GM18507 (cell line): ENCODE measurements around the gene DOCK9.
"Not testable (repeated sequence)": the region's sequence is repeated elsewhere in the genome, so short reads cannot be mapped to it uniquely, and the experiment has no call there.

Experiments used
- DNase-seq: peaks from one replicate; pipeline ENCODE4 v3.0.0; 2011; ENCODE audit warnings: low read depth; ENCODE audit not compliant: insufficient read length; ENCODE audit errors: extremely low spot score
- FAIRE-seq: peaks from 2 replicates; lab custom pipeline; 2011; peaks lifted over from hg19 to GRCh38; lab: Jason Lieb, UNC

DOCK9 gene

DNA sequence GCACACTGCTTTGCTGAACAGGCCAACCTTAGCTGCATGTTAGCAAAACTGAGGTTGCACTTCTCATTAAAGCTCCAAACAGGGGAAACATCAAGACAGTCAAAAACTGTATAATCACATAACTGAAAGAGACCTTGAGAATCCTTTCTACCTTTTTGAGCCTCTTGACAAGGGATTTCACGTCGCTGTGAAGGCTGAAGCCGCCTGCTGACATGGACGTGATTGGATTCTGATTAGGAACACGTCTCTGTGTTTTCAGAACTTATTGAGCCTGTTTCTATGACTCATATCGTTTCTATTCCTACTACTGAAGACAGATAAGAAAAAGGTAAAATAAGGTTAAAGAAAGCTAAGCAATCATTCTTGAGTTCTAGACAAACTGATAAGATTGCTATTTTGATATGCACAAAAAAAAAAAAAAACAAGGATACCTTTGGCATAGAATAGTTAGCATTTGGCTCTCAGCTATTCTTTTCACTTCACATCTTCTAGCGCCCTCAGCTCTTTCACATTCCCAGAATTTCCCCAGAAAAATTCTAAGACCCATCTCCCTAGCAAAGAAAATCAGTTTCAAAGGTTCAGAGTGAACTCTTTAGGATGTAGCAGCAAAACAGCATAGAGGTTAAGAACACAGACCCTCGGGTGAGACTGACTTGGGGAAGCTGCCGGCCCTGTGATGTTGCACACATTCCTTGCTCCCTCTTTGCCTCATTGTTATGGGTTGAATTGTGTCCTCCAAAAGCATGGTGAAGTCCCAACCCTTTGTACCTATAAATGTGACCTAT, 81.6 kb downstream of the DOCK9 start:
- no peak for DNase-seq
- no peak for FAIRE-seq

DNA sequence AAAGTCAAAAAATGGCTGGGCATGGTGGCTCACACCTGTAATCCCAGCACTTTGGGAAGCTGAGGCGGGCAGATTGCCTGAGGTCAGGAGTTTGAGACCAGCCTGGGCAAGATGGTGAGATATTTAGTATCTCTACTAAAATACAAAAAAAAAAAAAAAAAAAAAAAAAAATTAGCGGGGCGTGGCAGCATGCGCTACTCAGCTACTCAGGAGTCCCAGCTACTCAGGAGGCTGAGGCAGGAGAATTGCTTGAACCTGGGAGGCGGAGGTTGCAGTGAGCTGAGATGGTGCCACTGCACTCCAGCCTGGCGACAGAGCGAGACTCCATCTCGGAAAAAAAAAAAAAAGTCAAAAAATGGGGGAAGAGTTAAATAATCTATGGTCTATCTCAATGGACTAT, 83.0 kb downstream of the DOCK9 start:
- not testable (repeated sequence) for FAIRE-seq, DNase-seq

DNA sequence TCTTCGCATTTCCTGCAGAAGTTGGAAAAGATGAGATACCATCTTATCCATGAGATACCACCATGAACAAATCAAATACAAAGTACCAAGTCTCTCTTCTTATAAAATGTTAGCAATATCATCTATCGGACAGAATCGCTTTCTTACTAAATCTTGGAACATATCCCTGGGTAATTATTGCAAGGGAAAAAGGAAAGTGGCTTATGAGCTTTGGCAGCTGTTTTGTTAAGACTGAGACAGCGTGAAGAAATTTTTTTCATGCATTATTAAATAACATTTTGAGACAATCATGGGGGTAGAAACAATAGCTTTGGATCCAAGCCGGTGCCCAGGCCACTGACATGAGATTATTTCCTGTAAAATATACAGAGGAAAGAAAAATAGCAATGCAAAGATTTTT, 84.5 kb downstream of the DOCK9 start:
- FAIRE-seq (no peak), DNase-seq (no peak)

DNA sequence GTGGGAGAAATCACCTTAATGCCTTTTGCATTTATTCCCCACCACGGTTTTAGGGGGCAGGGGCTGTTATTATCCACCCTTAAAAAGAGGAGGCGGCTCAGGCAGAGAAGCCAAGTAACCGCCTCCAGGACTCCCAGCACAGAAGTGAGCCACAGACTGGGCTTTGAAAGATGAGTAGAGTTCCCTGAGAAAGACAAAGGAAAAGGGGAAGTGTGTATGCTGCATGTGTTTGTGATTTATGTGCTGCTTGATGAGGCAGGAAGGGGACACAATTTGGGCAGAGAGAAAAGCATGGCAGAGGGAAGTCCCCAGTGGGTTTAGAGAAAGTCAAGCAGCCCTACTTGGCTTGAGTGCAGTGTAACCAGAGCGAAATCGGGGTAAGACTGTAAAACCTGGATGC, 85.0 kb downstream of the DOCK9 start:
- FAIRE-seq = no peak
- no peak for DNase-seq

DNA sequence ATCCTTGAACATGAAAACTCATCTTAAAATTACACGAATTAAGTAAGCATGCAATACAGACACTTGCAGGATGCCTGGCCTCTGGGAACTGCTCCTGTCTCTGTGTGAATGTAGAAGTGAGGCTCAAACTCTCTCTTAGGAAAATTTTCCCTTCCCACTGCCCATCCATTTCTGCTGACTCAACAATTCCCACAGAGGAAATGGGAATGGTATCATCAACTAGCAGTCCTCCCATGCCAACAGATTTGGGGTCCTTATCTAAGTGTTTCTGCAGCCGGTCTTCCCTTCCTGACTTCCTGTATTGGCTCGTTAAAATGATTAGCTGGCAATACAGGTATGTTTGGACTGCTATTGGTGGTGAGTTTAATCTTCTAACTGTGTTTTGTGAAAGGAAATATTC, 85.8 kb downstream of the DOCK9 start:
- no peak for FAIRE-seq

DNA sequence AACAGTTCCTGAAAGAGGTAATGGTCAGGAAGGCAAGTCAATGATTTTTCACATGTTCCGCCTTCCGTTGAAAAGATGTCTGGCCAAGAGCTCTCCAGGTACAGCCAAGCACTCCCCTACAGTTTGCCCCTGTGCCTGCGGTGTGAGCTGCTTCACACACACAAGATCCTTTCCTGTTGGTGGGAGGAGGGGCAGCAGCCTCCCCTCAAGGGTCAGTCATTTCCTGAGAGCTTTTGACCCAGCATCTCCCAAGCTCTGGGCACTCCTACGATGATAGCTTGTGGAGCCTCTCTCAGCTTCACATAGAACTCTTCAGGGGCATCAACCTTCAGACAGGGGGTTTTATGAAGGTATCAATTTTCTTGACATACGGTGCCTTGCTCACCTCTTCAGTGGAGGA, 86.9 kb downstream of the DOCK9 start:
- no peak for FAIRE-seq

More for the DNA sequence above, 85.8 kb downstream of the DOCK9 start:
- DNase-seq = no peak

DNA sequence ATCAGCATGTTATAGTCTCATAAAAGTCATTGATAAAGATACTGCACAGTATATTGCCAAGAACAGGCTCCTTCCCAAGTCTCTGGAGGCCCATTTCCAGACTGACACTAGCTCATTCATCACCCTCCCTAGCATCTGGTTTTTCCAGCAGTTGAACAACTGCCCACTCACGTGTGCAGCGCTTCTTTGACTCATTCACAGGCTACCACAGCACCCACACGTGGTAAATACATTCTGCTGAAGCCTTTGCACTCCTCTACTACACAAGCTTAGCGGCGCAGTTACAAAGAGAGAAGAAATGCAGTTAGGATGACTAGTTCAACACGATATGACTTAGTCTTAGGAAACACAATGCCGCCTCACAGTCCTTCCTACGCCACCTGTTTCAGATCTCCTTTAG, 87.7 kb downstream of the DOCK9 start:
- FAIRE-seq (no peak), DNase-seq (no peak)

More for the DNA sequence above, 86.9 kb downstream of the DOCK9 start:
- DNase-seq = no peak

DNA sequence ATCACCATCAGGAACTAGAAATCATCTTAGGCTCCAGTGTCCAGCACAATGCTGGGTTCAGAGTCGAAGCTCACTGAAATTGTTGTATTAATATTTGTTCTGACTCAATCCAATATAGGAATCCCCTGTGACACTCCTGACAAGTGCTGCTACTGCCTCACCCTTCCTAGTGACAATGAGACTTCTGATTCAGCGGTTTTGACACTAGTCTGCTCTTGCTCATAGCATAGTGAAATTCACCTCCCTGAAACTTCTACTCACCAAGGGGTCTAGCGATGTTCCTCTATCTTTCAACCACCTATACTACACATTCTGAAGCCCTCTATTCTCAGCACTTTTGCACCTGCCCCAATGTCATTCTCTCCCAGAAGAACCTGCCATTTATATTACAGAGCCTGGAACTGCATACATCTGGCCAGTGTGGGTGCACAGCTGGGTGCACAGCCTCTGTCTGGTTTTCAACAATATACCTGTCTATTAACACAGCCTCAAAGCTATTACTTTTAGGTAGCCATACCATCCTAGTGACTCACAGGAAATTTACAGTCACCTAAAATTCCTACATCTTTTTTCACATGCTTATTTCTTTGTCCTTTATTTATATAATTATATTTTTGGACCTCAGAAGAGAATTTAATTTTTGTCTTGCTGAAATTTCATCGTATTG, 88.3 kb downstream of the DOCK9 start:
- no peak for DNase-seq
- no peak for FAIRE-seq

DNA sequence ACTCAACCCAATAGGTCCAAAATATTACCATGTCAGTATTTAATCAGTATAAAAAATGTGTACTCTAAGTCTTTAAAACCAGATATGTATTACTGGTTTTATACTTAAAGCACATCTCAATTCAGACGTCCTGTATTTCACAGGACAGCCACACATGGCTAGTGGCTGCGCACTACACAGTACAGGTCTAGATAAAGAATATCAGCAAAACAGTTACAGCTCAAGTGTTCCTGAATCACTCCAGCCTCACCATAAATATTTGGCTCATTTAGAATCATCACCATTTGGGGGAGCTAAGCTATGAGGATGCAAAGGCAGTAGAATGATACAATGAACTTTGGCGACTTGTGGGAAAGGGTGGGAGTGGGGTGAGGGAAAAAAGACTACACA, 89.0 kb downstream of the DOCK9 start:
- DNase-seq (no peak), FAIRE-seq (no peak)

DNA sequence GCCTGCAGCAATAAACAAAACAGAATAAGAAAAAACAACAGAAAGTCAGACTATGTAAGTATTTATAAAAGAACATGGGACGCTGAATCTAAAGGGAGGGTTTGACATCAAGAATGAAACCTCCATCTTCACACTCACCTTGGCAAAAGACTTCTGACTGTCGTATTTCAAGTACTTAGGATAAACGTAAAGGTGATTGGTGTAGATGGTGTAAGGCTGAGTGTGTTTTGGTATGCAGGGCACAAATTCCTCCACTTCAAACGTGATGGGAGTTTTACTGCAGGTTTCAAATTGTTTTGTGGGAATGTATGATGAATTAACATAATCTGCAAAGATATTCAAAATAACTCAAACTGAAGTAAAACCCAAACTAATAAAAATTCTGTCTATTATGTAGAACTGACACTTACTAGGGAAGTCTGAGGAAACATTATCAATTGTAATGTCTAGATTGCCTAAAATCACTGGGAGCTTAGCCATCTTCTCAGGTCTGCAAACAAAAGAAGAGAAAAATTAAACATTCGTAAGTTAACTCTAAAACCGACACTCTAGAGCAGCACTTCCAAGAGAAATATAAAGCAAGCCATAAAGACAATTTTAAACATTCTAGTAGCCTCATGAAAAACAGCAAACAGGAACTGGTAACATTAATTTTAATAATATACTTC, 89.5 kb downstream of the DOCK9 start:
- FAIRE-seq = no peak
- no peak for DNase-seq

DNA sequence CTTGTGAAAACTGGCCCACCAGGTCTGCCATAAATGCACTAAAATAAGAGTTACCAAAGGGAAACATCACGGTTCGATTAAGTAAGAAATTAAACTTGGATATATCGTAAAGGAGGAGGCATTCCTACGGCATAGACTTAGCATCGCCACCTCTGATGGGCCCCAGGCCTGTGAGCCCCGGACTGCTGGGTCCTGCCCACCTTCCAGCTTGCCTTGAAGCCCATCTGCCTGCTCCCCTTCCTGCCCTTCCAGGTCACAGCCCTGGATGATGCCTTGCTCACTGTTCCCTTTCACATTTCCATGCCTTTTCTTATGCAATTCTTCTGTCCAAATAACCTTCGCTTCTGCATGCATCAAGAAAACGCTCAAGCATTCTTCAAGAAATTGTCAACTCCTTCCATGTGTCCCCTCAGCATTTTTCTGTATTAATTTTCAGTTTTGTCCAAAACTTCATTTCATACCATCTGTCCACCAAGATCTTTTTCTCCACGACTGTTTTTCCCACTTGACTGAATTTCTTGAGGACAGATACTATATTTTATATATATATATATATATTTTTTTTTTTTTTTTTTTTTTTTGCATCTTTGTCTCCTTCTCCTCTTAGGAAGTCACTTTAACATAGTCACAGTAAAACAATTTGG, 91.2 kb downstream of the DOCK9 start:
- FAIRE-seq (no peak), DNase-seq (no peak)

DNA sequence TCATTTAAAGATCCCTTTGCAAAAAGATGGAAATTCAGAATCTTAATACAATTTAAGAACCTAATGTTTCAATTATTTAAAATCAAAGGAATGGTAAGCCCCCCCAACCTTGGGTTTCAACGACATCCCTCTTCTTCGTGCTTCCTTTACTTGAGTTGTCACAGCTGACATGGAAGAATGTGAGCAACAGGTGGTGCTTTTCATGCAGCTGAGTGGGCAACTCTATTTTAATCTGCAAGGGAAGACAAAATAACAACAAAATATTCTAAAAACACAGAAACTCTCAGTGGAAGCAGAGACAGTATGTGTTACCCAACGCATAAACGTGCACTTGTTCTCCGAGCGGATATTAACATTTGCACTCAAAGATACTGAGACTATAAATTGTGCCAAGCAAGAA, 92.3 kb downstream of the DOCK9 start:
- DNase-seq (no peak), FAIRE-seq (no peak)

DNA sequence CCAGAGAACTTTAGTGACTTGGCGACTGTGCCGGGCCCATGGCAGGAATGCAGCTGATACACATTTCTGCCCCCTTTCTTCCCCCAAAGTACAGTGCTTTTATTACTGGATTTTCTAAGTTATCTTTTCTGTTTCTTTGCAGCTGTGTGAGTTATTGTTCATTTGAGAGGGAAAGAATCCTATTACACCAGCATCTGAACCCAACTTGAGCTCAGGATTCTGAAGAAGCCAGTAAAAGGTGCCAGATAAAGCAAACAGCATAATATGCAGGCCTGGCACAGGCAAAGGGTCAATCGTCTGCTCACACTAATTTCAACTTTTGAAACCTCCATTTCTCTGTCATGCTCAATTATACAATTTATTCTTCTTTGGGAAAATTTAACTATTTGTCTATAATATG, 93.9 kb downstream of the DOCK9 start:
- FAIRE-seq = no peak
- no peak for DNase-seq

DNA sequence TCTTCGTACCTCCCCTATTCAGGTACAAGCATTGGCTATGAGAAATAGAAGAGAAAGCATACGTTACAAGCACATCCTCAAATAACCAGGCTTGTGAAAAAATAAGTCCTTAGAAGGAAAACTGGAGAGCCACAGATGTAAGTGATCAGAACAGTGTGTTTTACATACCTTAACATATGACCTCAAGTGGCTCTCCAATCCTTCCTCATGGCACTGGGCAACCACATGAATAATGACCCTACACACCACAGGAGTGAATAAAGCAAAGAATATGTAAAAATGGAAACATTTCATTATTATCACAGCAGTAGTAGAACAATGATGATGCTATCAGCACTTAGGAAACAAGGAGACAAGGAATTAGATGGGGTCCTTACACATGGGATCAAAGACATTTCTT, 96.5 kb downstream of the DOCK9 start:
- DNase-seq = no peak
- no peak for FAIRE-seq

DNA sequence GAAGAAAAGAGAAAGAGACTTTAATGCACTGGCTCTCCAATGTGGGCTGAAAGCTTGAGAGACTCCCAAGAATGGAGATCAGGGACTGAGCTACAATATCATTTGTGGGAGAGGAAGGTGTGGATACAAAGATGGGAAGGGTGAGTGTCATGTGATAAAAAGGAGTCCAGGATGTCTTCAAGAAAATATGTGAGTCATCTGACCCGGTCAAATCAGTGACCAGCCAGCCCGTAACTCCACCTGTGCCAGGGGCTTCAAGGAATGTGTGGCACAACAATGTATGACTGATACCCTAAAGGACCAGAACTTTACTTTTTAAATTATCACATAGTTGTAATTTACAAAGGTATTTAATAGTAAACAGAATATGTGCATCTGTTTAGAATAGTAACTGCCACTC, 97.2 kb downstream of the DOCK9 start:
- no peak for DNase-seq
- FAIRE-seq = no peak

DNA sequence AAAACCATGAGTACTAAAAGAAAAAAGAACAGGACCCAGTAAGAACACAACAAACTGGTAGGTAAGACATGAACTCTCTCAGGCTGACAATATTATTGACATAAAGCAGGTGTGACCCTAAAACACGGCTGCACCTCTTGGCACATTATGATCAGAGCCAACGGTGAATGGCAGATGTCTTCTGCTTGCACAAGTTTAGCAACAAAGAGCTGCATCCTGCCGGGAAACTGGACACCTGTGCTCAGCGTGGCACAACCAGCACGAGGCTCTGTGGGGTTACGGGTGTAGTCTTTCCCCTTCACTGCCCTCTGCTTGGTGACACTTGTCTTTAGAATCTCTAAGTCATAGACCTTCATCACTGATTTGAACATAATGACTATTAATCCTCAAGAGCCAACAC, 97.9 kb downstream of the DOCK9 start:
- no peak for FAIRE-seq
- DNase-seq = no peak

DNA sequence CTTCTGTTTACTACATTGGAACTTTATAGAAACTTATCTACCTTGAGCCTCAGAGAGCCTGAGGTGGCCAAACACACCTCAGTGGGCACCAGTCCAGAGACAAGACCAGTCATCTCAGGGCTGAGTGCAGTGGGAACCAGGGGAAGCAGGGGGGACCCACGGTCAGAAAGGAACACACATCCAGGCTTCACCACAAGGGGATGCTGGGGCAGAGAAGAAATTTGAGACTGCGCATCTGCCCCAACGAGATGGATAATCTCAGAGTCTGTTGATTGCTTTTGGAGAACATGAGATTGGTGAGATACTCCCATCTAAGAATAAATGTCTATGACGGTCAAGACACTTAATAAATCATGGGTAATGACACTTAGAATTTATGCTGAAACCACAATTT, 98.7 kb downstream of the DOCK9 start:
- no peak for DNase-seq
- FAIRE-seq = no peak

DNA sequence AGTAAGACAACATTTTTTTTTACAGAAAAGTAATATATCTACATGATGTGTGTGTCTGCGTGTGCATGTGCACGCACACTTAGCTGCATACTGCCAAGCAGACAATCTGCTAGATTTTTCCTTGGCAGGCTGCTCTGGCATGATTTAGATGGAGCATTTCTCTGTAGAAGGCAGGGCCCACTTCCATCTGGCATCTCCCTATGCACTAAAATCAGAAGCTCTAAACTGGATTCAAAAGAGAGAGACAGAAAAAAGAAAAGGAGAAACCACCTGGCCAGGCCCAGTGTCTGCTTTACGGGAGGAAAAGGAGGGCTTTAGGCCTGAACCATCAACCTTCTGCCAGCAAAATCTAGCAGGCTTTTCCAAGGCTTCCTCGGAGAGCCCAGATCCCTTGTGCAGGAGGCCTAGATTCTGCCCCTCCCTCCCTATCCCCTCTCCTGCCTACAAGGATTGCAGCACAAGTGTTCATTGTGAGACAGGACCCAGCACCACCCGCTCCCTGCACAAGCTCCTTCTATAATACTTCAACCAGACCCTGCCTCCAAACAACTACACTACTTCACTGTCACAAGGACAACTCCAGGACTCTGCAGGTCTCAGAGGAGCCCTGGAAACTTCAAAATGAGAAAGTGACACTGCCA, 99.3 kb downstream of the DOCK9 start:
- DNase-seq (no peak), FAIRE-seq (no peak)

DNA sequence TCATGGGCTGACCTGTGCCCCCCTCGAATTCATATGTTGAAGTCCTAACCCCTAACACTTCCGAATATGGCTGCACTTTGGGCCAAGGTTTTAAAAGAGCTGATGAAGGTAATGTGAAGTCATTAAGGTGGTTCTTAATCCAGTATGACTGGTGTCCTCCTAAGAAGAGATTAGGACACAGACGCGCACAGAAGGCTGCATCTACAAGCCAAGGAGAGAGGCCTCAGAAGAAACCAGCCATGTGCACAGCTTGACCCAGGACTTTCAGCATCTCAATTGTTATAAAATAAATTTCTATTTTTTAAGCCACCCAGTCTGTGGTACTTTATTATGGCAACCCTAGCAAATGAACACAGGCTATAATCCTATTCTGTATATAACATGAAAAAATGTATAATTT, 99.9 kb downstream of the DOCK9 start:
- FAIRE-seq (no peak), DNase-seq (no peak)

DNA sequence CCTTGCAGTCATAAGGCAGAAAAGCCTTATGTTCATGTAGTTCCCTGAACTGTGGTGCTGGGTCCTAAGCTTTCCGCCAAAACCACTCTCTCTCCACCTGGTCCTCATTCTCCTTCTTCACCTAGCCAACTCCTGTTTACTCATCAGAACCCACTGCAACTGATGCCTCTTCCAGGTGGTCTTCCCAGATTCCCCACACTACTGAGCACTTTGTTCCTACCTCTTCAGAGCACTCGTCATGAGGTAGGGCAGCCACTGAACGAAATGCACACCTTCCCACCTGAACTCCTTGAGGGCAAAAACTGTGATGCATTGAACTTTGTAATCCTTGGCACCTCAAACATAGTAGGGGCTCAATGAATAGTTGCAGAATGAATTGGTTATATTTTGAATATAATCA, 100.4 kb downstream of the DOCK9 start:
- FAIRE-seq (no peak), DNase-seq (no peak)
